ENCODE measurements around the gene NDC80. TPM values are rescaled to one million over a fixed set of nuclear protein-coding genes. Genes with fewer than 3 reads are reported as not detected.
A peak's percentile ranks its signal among the peaks of the same experiment; 100 is the strongest.

Gene NDC80
- total RNA-seq, 3 donors from 2014 or later (not counting 1 experiment from before 2014, with no cell fraction given): 3.4 to 6.5 (median 5.5) TPM

GRCh38 chr18:2572892-2573291 is 1.5 kb downstream of the NDC80 start:
- Histone ChIP-seq H3K4me3 (ENCODE audit: low read length) (no peak overlapping the region), H3K27me3 (ENCODE audit: control insufficient read depth, insufficient read depth, low read length) (no peaks in the 10 kb centered on the region), H3K9me3 (ENCODE audit: control insufficient read depth, insufficient read depth, low read length) (no peaks in the 10 kb centered on the region), H3K4me1 (ENCODE audit: control insufficient read depth, insufficient read depth, low read length) (peaks cover 20% of the 10 kb centered on the region), H3K36me3 (ENCODE audit: control insufficient read depth, insufficient read depth, low read length) (no peaks in the 10 kb centered on the region), H3K27ac (ENCODE audit: low read length) (no peak overlapping the region)
- Mint-ChIP-seq H3K36me3 (no peaks in the 10 kb centered on the region), H3K4me1 (peaks cover 39 to 42% of the 10 kb centered on the region in 2 donors), H3K27me3 (ENCODE audit: low read depth in 2 of 2) (no peaks in the 10 kb centered on the region), H3K9me3 (no peaks in the 10 kb centered on the region), H3K27ac (peak overlapping the region in 1 of 2 donors; percentile 99), H3K4me3 (peak overlapping the region; percentile 98)
- DNase-seq: no peak
- intact Hi-C loops (cut with micrococcal nuclease): no loop called here
- WGBS (ENCODE audit: insufficient coverage): 73% methylated on average over 4 of the region's 5 CpGs
- no peak for ATAC-seq
- no peak for TF ChIP-seq CTCF (IDR thresholded peaks at IDR 0.05)

- Histone ChIP-seq H3K36me3 (ENCODE audit: control insufficient read depth, insufficient read depth, low read length) (no peaks in the 10 kb centered on the region), H3K4me3 (ENCODE audit: low read length) (no peak overlapping the region), H3K9me3 (ENCODE audit: control insufficient read depth, insufficient read depth, low read length) (no peaks in the 10 kb centered on the region), H3K4me1 (ENCODE audit: control insufficient read depth, insufficient read depth, low read length) (peaks cover 20% of the 10 kb centered on the region), H3K27me3 (ENCODE audit: control insufficient read depth, insufficient read depth, low read length) (no peaks in the 10 kb centered on the region), H3K27ac (ENCODE audit: low read length) (no peak overlapping the region)
- ATAC-seq: no peak
- no peak for TF ChIP-seq CTCF (IDR thresholded peaks at IDR 0.05)
- Mint-ChIP-seq H3K9me3 (no peaks in the 10 kb centered on the region), H3K27ac (peak overlapping the region in 1 of 2 donors; percentile 99), H3K36me3 (no peaks in the 10 kb centered on the region), H3K4me3 (peak overlapping the region; percentile 98), H3K27me3 (ENCODE audit: low read depth in 2 of 2) (no peaks in the 10 kb centered on the region), H3K4me1 (peaks cover 34 to 43% of the 10 kb centered on the region in 2 donors)
- intact Hi-C loops (cut with micrococcal nuclease): no loop called here
- no CpG with 5 or more reads among the region's 2 CpGs for WGBS (ENCODE audit: insufficient coverage)
- DNase-seq: no peak
These were observed 2.1 kb downstream of the NDC80 start for GRCh38 chr18:2573408-2573807.

GRCh38 chr18:2587788-2588187 is 16.4 kb downstream of the NDC80 start:
- Histone ChIP-seq H3K9me3 (ENCODE audit: control insufficient read depth, insufficient read depth, low read length) (no peaks in the 10 kb centered on the region), H3K4me1 (ENCODE audit: control insufficient read depth, insufficient read depth, low read length) (peaks cover 3% of the 10 kb centered on the region), H3K36me3 (ENCODE audit: control insufficient read depth, insufficient read depth, low read length) (no peaks in the 10 kb centered on the region), H3K4me3 (ENCODE audit: low read length) (no peak overlapping the region), H3K27me3 (ENCODE audit: control insufficient read depth, insufficient read depth, low read length) (no peaks in the 10 kb centered on the region), H3K27ac (ENCODE audit: low read length) (no peak overlapping the region)
- TF ChIP-seq CTCF (IDR thresholded peaks at IDR 0.05): no peak
- ATAC-seq (no peak), DNase-seq (no peak)
- Mint-ChIP-seq H3K27me3 (ENCODE audit: low read depth in 2 of 2) (no peaks in the 10 kb centered on the region), H3K27ac (peak overlapping the region in 1 of 2 donors; percentile 94), H3K4me1 (peaks cover 12 to 20% of the 10 kb centered on the region in 2 donors), H3K36me3 (no peaks in the 10 kb centered on the region), H3K9me3 (no peaks in the 10 kb centered on the region), H3K4me3 (no peak overlapping the region)
- intact Hi-C loops (cut with micrococcal nuclease): no loop called here
- 92% methylated on average over 3 of the region's 3 CpGs for WGBS (ENCODE audit: insufficient coverage)

GRCh38 chr18:2588666-2589344 is 17.4 kb downstream of the NDC80 start:
- no peak for TF ChIP-seq CTCF (IDR thresholded peaks at IDR 0.05)
- no peak for DNase-seq
- H3K27ac ChIP-seq (ENCODE audit: low read length): peak overlapping the region; percentile 4
- no peaks in the 10 kb centered on the region for H3K36me3 ChIP-seq (ENCODE audit: control insufficient read depth, insufficient read depth, low read length)
- intact Hi-C loops (cut with micrococcal nuclease): no loop called here
- Mint-ChIP-seq H3K4me1 (peaks cover 12 to 20% of the 10 kb centered on the region in 2 donors), H3K27me3 (ENCODE audit: low read depth in 2 of 2) (no peaks in the 10 kb centered on the region), H3K27ac (peak overlapping the region; percentile 86 to 94), H3K4me3 (peak overlapping the region; percentile 36), H3K9me3 (no peaks in the 10 kb centered on the region), H3K36me3 (no peaks in the 10 kb centered on the region)
- no peaks in the 10 kb centered on the region for H3K9me3 ChIP-seq (ENCODE audit: control insufficient read depth, insufficient read depth, low read length)
- no peak overlapping the region for H3K4me3 ChIP-seq (ENCODE audit: low read length)
- no peaks in the 10 kb centered on the region for H3K27me3 ChIP-seq (ENCODE audit: control insufficient read depth, insufficient read depth, low read length)
- peaks cover 3% of the 10 kb centered on the region for H3K4me1 ChIP-seq (ENCODE audit: control insufficient read depth, insufficient read depth, low read length)
- 98% methylated on average over 5 of the region's 5 CpGs for WGBS (ENCODE audit: insufficient coverage)
- ATAC-seq: no peak
